ENCODE measurements around the gene WBP4. TPM values are rescaled to one million over a fixed set of nuclear protein-coding genes. Genes with fewer than 3 reads are reported as not detected.
"Not testable (repeated sequence)": the region's sequence is repeated elsewhere in the genome, so short reads cannot be mapped to it uniquely, and the experiment has no call there.

Gene WBP4
- total RNA-seq, 1 experiment from 2014 or later: 10.0 TPM

DNA sequence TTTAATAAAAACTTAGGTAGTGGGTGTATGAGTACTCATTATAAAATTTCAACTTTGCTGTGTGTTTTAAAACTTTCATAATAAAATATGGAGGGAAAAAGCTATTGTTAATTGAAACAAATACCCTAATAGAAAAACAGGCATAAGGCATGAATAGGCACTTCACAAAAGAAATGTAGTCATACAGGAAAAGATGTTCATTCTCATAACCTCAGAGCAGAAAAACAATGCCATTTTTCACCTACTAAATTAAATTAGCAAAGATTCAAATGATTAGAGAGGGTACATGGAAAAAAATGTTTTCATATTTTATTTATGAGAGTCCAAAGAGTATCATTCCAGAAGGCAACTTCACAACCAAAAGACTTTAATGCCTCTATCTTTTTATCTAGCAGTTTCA, 21.6 kb upstream of the WBP4 start:
- in situ Hi-C loops (cut with HindIII; ENCODE audit: low pct_unique_long_range_greater_than_20kb, low sequenced_read_pairs): no loop called here
- no peak overlapping the region for H3K27ac ChIP-seq (ENCODE audit: low read length)
- H3K4me3 ChIP-seq (ENCODE audit: low read depth in 2 of 2, low read length in 2 of 2): no peak overlapping the region
- H3K27me3 ChIP-seq (ENCODE audit: control insufficient read depth, insufficient read depth, low read length): no peaks in the 10 kb centered on the region
- H3K9me3 ChIP-seq (ENCODE audit: control insufficient read depth, insufficient read depth, low read depth, low read length): no peaks in the 10 kb centered on the region
- TF ChIP-seq, protein P1, sequence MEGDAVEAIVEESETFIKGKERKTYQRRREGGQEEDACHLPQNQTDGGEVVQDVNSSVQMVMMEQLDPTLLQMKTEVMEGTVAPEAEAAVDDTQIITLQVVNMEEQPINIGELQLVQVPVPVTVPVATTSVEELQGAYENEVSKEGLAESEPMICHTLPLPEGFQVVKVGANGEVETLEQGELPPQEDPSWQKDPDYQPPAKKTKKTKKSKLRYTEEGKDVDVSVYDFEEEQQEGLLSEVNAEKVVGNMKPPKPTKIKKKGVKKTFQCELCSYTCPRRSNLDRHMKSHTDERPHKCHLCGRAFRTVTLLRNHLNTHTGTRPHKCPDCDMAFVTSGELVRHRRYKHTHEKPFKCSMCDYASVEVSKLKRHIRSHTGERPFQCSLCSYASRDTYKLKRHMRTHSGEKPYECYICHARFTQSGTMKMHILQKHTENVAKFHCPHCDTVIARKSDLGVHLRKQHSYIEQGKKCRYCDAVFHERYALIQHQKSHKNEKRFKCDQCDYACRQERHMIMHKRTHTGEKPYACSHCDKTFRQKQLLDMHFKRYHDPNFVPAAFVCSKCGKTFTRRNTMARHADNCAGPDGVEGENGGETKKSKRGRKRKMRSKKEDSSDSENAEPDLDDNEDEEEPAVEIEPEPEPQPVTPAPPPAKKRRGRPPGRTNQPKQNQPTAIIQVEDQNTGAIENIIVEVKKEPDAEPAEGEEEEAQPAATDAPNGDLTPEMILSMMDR (IDR thresholded peaks at IDR 0.05): no peak
- TF ChIP-seq TCF7L2 (IDR thresholded peaks at IDR 0.05; ENCODE audit: low read depth, low read length) (no peak), POLR2AphosphoS5 (IDR thresholded peaks at IDR 0.05; ENCODE audit: low read depth, low read length) (no peak), SIN3A (IDR thresholded peaks at IDR 0.05; ENCODE audit: borderline replicate concordance, insufficient read depth, low read depth, low read length) (no peak)
- TF ChIP-seq, protein P2, sequence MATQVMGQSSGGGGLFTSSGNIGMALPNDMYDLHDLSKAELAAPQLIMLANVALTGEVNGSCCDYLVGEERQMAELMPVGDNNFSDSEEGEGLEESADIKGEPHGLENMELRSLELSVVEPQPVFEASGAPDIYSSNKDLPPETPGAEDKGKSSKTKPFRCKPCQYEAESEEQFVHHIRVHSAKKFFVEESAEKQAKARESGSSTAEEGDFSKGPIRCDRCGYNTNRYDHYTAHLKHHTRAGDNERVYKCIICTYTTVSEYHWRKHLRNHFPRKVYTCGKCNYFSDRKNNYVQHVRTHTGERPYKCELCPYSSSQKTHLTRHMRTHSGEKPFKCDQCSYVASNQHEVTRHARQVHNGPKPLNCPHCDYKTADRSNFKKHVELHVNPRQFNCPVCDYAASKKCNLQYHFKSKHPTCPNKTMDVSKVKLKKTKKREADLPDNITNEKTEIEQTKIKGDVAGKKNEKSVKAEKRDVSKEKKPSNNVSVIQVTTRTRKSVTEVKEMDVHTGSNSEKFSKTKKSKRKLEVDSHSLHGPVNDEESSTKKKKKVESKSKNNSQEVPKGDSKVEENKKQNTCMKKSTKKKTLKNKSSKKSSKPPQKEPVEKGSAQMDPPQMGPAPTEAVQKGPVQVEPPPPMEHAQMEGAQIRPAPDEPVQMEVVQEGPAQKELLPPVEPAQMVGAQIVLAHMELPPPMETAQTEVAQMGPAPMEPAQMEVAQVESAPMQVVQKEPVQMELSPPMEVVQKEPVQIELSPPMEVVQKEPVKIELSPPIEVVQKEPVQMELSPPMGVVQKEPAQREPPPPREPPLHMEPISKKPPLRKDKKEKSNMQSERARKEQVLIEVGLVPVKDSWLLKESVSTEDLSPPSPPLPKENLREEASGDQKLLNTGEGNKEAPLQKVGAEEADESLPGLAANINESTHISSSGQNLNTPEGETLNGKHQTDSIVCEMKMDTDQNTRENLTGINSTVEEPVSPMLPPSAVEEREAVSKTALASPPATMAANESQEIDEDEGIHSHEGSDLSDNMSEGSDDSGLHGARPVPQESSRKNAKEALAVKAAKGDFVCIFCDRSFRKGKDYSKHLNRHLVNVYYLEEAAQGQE (IDR thresholded peaks at IDR 0.05; ENCODE audit: insufficient read depth in 1 of 2, low read depth in 2 of 2, low read length in 1 of 2): no peak
- ChIA-PET CTCF (no interaction called here), POLR2A (no interaction called here)
- intact Hi-C loops (cut with micrococcal nuclease; ENCODE audit: unreplicated experiment): no loop called here
- ATAC-seq: no peak
- no TSS peak for BruUV-seq (replicated peaks)
- no peak for DNase-seq (ENCODE audit: low read depth, low spot score)
- H3K4me1 ChIP-seq (ENCODE audit: control insufficient read depth, insufficient read depth, low read length): no peaks in the 10 kb centered on the region
- H3K36me3 ChIP-seq (ENCODE audit: control insufficient read depth, insufficient read depth, low read length): no peaks in the 10 kb centered on the region

DNA sequence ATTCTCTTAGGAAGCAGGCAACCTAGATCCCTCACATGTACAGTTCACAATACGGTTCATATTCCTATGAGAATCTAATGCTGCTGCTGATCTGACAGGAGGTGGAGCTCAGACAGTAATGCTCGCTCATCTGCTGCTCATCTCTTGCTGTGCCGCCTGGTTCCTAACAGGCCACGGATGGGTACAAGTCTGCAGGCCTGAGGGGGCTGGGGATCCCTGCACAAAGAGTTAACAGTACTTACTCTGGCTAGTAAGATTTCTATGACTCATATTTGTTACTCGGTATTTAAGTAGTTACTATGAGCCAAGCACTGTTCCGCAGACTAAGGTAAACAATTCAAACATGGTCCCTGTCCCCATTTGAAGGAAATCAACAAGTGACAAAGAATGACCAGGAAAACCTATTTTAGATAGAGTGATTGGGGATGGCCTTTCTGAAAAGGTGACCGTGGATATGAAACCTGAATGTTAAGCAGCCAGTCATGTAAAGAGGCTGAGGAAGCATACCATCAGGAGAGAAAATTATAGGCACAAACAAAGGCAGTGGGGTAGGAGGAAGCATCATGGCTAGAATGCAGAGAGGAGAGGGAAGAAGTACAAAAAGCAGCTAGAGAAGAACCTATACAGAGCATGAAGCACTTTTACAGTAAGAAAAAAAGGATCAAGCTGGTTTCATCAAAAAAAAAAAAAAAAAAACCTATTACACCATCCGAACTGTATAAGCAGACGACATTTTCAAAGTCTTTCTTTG, 20.6 kb upstream of the WBP4 start:
- ChIA-PET CTCF (no interaction called here), POLR2A (no interaction called here)

DNA sequence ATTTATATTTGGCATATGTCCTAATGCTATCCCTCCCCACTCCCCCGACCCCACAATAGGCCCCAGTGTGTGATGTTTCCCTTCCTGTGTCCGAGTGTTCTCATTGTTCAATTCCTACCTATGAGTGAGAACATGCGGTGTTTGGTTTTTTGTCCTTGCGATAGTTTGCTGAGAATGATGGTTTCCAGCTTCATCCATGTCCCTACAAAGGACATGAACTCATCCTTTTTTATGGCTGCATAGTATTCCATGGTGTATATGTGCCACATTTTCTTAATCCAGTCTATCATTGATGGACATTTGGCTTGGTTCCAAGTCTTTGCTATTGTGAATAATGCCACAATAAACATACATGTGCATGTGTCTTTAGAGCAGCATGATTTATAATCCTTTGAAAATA, 18.9 kb upstream of the WBP4 start:
- POLR2A ChIA-PET; DNase-seq (ENCODE audit: low read depth, low spot score); H3K27ac ChIP-seq (ENCODE audit: low read length); H3K36me3 ChIP-seq (ENCODE audit: control insufficient read depth, insufficient read depth, low read length); H3K4me3 ChIP-seq (ENCODE audit: low read depth in 2 of 2, low read length in 2 of 2); H3K4me1 ChIP-seq (ENCODE audit: control insufficient read depth, insufficient read depth, low read length); BruUV-seq (replicated peaks); H3K27me3 ChIP-seq (ENCODE audit: control insufficient read depth, insufficient read depth, low read length); ATAC-seq; intact Hi-C loops (cut with micrococcal nuclease; ENCODE audit: unreplicated experiment); H3K9me3 ChIP-seq (ENCODE audit: control insufficient read depth, insufficient read depth, low read depth, low read length); CTCF ChIA-PET; in situ Hi-C loops (cut with HindIII; ENCODE audit: low pct_unique_long_range_greater_than_20kb, low sequenced_read_pairs): not testable (repeated sequence)

More for the DNA sequence above, 20.6 kb upstream of the WBP4 start:
- ATAC-seq: no peak
- Histone ChIP-seq H3K27me3 (ENCODE audit: control insufficient read depth, insufficient read depth, low read length) (no peaks in the 10 kb centered on the region), H3K36me3 (ENCODE audit: control insufficient read depth, insufficient read depth, low read length) (no peaks in the 10 kb centered on the region), H3K9me3 (ENCODE audit: control insufficient read depth, insufficient read depth, low read depth, low read length) (no peaks in the 10 kb centered on the region), H3K4me1 (ENCODE audit: control insufficient read depth, insufficient read depth, low read length) (no peaks in the 10 kb centered on the region), H3K4me3 (ENCODE audit: low read depth in 2 of 2, low read length in 2 of 2) (no peak overlapping the region), H3K27ac (ENCODE audit: low read length) (no peak overlapping the region)
- in situ Hi-C loops (cut with HindIII; ENCODE audit: low pct_unique_long_range_greater_than_20kb, low sequenced_read_pairs) (no loop called here), intact Hi-C loops (cut with micrococcal nuclease; ENCODE audit: unreplicated experiment) (no loop called here)
- no peak for TF ChIP-seq TCF7L2 (IDR thresholded peaks at IDR 0.05; ENCODE audit: low read depth, low read length)
- TF ChIP-seq SIN3A (IDR thresholded peaks at IDR 0.05; ENCODE audit: borderline replicate concordance, insufficient read depth, low read depth, low read length): no peak
- TF ChIP-seq, protein P1 (IDR thresholded peaks at IDR 0.05): no peak
- no peak for TF ChIP-seq POLR2AphosphoS5 (IDR thresholded peaks at IDR 0.05; ENCODE audit: low read depth, low read length)
- TF ChIP-seq, protein P2 (IDR thresholded peaks at IDR 0.05; ENCODE audit: insufficient read depth in 1 of 2, low read depth in 2 of 2, low read length in 1 of 2): no peak
- BruUV-seq (replicated peaks): no TSS peak
- DNase-seq (ENCODE audit: low read depth, low spot score): no peak

All from Panc1 (cell line).